Choroid plexus epithelial cell (primary cell): ENCODE data around the gene MTNR1A.

Source experiments
- DNase-seq: peaks from one replicate; pipeline ENCODE4 v3.0.0-alpha.2; 2010; ENCODE audit warnings: low read depth
- H3K4me3 ChIP-seq: 2 replicates; pipeline ENCODE4 v1.5.1; 2011; ENCODE audit warnings: low read depth, mild to moderate bottlenecking, control low read depth, low read length, moderate library complexity
- TF ChIP-seq, protein P1 (sequence below): conservative IDR thresholded peaks from 2 replicates; pipeline ENCODE4 v1.5.1; 2011; ENCODE audit warnings: low read depth, mild to moderate bottlenecking, control low read depth, inconsistent platforms, low read length, moderate library complexity

The MTNR1A gene

DNA sequence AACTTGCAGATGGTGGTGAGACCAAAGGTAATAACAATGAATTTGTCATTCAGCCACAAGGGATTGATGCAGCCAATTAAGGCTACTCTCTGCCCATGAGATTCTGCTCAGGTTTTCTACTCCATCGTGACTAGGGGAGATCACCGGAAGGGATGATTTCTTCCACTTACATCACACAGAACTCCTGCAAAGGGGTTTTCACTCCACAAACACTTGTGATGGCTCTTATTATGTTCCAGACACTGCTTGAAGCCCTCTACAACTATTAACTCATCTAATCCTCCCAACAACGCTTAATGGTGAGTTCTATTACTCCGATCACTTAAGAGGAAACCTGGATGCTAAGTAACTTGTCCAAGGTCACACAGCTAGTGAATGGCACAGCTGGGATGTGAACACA, 55.9 kb downstream of the MTNR1A start:
- no peak for DNase-seq
- TF ChIP-seq, protein P1, sequence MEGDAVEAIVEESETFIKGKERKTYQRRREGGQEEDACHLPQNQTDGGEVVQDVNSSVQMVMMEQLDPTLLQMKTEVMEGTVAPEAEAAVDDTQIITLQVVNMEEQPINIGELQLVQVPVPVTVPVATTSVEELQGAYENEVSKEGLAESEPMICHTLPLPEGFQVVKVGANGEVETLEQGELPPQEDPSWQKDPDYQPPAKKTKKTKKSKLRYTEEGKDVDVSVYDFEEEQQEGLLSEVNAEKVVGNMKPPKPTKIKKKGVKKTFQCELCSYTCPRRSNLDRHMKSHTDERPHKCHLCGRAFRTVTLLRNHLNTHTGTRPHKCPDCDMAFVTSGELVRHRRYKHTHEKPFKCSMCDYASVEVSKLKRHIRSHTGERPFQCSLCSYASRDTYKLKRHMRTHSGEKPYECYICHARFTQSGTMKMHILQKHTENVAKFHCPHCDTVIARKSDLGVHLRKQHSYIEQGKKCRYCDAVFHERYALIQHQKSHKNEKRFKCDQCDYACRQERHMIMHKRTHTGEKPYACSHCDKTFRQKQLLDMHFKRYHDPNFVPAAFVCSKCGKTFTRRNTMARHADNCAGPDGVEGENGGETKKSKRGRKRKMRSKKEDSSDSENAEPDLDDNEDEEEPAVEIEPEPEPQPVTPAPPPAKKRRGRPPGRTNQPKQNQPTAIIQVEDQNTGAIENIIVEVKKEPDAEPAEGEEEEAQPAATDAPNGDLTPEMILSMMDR, result no peak

GRCh38 chr4:186497043-186497442, 58.3 kb downstream of the MTNR1A start:
- TF ChIP-seq, protein P1, result no peak
- DNase-seq, result no peak
- no peak overlapping the region for H3K4me3 ChIP-seq

More for the DNA sequence above, 55.9 kb downstream of the MTNR1A start:
- no peak overlapping the region for H3K4me3 ChIP-seq

GRCh38 chr4:186494496-186494895, 60.9 kb downstream of the MTNR1A start:
- TF ChIP-seq, protein P1, result no peak
- H3K4me3 ChIP-seq, result no peak overlapping the region
- no peak for DNase-seq

DNA sequence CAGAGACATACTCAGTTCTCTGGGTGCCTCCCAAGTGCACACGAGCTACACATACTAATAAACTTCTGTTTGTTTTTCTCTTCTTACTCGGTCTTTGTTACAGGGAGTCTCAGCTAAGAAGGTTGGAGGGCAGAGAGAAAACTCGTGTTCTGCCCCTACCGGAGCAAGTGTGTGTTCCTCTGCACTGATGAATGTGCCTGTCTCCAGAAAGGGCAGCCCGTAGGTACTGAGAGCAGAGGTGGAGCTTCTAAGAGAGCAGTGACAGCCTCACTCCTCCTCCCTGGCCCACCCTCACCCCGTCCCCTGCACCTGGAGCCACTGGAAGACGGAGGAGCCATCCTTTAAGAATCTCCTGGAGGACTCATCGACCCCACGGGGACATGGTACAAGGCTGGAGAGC, 67.6 kb downstream of the MTNR1A start:
- DNase-seq, result no peak
- no peak overlapping the region for H3K4me3 ChIP-seq
- TF ChIP-seq, protein P1, result no peak

- H3K4me3 ChIP-seq, result no peak overlapping the region
- TF ChIP-seq, protein P1, result no peak
- DNase-seq, result peak; percentile 12
Measured at GRCh38 chr4:186486172-186486571, 69.2 kb downstream of the MTNR1A start.

- TF ChIP-seq, protein P1, result no peak
- no peak for DNase-seq
- no peak overlapping the region for H3K4me3 ChIP-seq
Measured at GRCh38 chr4:186485561-186486062, 69.8 kb downstream of the MTNR1A start.

GRCh38 chr4:186485150-186485549, 70.2 kb downstream of the MTNR1A start:
- H3K4me3 ChIP-seq, result no peak overlapping the region

More at GRCh38 chr4:186485150-186485549, 70.2 kb downstream of the MTNR1A start:
- DNase-seq, result no peak
- TF ChIP-seq, protein P1, result no peak
